Activated T-helper 9 cell treated with anti-CD3 and anti-CD28 coated beads, Interleukin-2, amount 50 U/mL, for 16 hours (primary cell): ENCODE measurements around the gene SLC25A21.
"Not testable (repeated sequence)": the region's sequence is repeated elsewhere in the genome, so short reads cannot be mapped to it uniquely, and the experiment has no call there.

ENCODE experiments used
- DNase-seq: peaks from one replicate; pipeline ENCODE4 v3.0.0-alpha.2; 2020; ENCODE audit warnings: low read depth

The SLC25A21 gene

GRCh38 chr14:36820901-36821300 lies 351.5 kb downstream of the SLC25A21 start:
- DNase-seq = no peak

GRCh38 chr14:36820111-36820709 lies 352.2 kb downstream of the SLC25A21 start:
- DNase-seq = no peak

GRCh38 chr14:36818794-36819384 lies 353.5 kb downstream of the SLC25A21 start:
- no peak for DNase-seq

GRCh38 chr14:36818246-36818645 lies 354.2 kb downstream of the SLC25A21 start:
- no peak for DNase-seq

- DNase-seq = no peak
These were observed 355.1 kb downstream of the SLC25A21 start for GRCh38 chr14:36817071-36817930.

GRCh38 chr14:36816481-36816880 lies 355.9 kb downstream of the SLC25A21 start:
- no peak for DNase-seq

GRCh38 chr14:36814783-36815182 lies 357.6 kb downstream of the SLC25A21 start:
- not testable (repeated sequence) for DNase-seq

- no peak for DNase-seq
These were observed 362.2 kb downstream of the SLC25A21 start for GRCh38 chr14:36810209-36810608.

- no peak for DNase-seq
These were observed 364.7 kb downstream of the SLC25A21 start for GRCh38 chr14:36807727-36808126.

GRCh38 chr14:36805131-36805559 lies 367.3 kb downstream of the SLC25A21 start:
- no peak for DNase-seq

GRCh38 chr14:36797634-36798033 lies 374.8 kb downstream of the SLC25A21 start:
- DNase-seq = no peak

GRCh38 chr14:36791402-36791801 lies 381.0 kb downstream of the SLC25A21 start:
- DNase-seq = no peak

- no peak for DNase-seq
These were observed 386.9 kb downstream of the SLC25A21 start for GRCh38 chr14:36785511-36785910.

- DNase-seq = no peak
These were observed 387.9 kb downstream of the SLC25A21 start for GRCh38 chr14:36784541-36784940.

GRCh38 chr14:36781897-36782296 lies 390.5 kb downstream of the SLC25A21 start:
- DNase-seq = no peak

- DNase-seq = no peak
These were observed 398.8 kb downstream of the SLC25A21 start for GRCh38 chr14:36773558-36773957.

- DNase-seq = no peak
These were observed 399.3 kb downstream of the SLC25A21 start for GRCh38 chr14:36773136-36773540.

GRCh38 chr14:36771028-36771640 lies 401.3 kb downstream of the SLC25A21 start:
- DNase-seq = no peak

GRCh38 chr14:36768638-36769337 lies 403.6 kb downstream of the SLC25A21 start:
- DNase-seq = no peak

- DNase-seq = no peak
These were observed 404.7 kb downstream of the SLC25A21 start for GRCh38 chr14:36767603-36768281.

GRCh38 chr14:36766974-36767373 lies 405.4 kb downstream of the SLC25A21 start:
- no peak for DNase-seq
